GM19351 (cell line): Measurements from ENCODE around the gene DEK.
"Not testable (repeated sequence)": the region's sequence is repeated elsewhere in the genome, so short reads cannot be mapped to it uniquely, and the experiment has no call there.

Experiments used
- ATAC-seq: cut with Tn5 transposase; IDR thresholded peaks from one replicate; pipeline ENCODE4 v1.9.1; 2021; ENCODE audit warnings: mild to moderate bottlenecking, moderate library complexity; ENCODE audit not compliant: unreplicated experiment

The DEK gene

DNA sequence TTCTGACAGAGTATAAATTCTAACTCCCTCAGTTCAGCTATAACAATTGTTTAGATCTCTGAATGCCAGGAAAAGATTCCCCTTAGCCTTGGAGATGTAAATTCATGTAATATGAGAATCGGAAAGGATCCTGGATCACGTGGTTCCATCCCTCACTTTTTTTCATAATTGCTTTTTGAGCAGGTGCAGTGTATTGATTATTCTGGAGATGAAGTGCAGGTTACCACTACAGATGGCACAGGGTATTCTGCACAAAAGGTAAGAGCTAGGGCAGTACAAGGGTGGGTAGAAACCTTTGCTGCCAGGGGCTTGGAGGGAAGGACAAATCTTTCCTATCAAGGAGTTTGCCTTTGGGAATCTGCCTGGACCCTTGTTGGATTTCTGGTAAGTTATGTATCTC is 56.4 kb downstream of the DEK start:
- ATAC-seq: no peak

DNA sequence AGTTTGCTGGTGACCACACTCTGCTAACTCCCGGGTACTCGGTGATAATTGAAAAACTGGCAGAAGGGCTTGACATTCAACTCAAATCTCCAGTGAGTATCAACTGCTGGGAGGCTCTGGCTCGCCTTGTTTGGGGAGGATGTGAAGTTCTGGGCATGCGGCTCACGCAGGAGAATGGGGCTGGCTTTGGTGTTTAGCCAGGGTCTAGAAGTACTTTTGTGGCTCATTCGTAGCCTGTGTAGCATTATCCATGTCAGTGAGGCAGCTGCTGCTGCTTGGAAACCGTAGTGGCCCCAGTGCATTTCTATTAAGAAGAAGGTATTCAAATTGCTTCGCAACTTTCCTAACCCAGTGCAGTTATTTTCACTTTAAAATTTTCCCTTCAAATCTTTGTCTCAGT is 56.9 kb downstream of the DEK start:
- ATAC-seq: no peak

DNA sequence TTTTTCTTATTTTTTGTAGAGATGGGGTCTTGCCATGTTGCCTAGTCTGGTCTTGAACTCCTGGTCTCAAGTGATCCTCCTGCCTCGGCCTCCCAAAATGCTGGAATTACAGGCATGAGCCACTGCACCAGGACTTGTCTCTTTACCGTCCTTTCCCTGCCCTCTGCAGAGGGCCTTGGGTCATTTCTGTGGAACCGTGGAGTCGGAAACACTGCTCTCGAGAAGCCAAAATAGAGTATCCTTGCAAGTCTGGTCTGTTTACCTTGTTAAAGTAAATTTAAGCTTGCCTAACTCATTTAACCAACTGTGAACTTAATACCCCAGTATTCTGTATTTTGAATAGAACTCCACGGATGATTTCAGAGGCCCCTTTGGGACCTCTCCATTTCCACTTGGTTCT is 57.7 kb downstream of the DEK start:
- no peak for ATAC-seq

DNA sequence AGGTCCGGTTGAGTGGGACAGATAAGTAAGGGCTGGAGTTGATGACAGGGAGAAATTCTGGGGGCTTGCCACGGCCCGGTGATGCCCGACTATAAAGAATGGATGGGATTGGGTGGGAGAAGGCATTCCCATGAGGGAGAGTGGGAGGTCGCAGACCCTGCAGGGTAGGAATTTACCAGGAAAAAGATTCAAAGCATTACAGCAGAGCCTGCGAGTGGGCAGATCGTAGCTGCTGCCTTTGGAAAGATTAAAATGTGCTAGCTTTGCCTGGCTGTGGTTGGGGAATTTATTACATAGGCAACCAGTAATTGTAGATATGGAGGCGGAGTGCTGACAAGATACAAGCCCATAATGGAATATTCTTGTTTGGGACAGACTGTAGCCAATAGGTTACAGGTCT is 59.6 kb downstream of the DEK start:
- ATAC-seq: no peak

DNA sequence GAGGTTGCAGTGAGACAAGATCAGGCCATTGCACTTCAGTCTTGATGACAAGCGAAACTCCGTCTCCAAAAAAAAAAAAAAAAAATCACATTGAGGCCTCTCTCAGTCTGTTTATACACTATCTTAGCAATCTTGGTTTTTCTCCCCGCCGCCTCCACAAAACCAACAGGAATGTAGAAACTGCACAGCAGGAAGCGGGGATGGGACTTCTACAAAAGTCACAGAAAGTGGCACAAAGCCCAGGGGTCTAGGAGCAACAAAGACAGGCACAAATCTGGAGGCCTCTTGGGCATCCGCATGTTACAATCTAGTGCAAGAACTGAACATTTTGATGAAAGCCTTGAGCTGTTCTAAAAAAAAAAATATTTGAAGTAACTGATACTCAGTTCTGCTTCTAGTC is 60.5 kb downstream of the DEK start:
- ATAC-seq: no peak

DNA sequence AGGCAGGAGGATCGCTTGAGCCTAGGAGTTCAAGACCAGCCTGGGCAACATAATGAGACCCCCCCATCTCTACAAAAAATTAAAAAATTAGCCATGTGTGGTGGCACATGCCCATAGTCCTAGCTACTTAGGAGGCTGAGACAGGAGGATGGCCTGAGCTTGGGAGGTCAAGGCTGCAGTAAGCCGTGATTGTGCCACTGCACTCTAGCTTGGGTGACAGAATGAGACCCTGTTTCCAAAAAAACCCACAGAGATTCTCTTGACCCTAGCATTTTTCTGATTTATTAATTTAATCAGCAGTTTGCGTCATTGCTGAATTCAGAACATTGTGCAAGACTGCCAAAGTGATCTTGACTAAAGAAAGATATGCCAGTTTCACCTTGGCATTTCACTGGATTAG is 72.3 kb downstream of the DEK start:
- no peak for ATAC-seq

DNA sequence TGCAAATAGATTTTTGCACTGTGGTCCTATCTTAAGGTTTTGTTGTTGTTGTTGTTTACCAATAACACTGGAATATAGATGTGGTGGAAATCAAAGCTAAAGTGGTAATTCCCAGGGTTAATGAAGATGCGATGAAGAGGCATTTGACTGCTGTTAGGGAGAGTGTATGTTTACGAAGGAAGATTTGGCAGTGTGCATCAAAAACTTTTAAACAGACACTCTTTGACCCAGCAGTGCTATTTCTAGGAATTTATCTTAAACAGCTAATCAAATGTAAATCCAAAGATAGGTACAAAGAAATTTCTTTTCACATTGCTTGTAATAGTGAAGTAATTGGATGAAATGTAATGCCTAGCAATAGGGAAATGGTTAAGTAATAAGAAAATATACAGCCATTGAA is 75.1 kb downstream of the DEK start:
- no peak for ATAC-seq

DNA sequence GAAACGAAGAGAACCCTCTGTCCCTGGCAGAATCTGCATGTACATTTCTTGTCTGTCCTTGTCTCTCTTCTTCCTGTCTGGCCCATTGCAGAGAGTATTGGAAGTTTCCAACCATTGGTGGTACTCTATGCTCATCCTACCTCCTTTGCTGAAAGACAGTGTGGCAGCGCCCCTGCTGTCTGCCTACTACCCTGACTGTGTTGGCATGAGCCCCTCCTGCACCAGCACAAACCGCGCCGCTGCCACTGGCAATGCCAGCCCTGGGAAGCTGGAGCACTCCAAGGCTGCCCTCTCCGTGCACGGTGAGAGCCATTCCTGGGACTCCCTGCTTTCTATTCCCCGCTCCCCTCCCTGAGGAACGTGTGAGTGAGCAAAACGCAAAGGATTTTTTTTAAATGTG is 76.6 kb downstream of the DEK start:
- no peak for ATAC-seq

DNA sequence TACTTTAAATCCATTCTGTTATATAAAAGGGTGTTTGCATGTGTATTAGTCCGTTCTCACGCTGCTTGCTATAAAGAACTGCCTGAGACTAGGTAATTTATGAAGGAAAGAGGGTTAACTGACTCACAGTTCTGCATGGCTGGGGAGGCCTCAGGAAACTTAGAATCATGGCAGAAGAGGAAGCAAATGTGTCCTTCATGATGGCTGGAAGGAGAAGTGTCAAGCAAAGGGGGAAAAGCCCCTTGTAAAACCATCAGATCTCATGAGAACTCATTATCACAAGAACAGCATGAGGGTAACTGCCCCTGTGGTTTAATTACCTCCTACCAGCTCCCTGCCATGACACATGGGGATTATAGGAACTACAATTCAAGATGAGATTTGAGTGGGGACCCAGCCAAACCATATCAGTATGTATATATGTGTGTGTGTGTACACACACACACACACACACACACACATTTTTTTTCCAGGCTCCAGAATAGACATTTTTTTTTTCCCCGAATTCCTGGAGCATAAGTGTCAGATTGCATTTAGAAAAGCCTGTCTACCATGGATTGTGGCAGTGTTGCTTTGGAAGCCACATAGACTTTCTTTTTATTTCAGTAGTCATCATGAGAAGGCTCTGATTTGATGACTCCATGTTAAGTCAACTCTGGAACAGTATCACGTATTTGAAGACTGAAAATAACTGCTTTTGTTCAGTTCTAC is 77.6 kb downstream of the DEK start:
- ATAC-seq: no peak

DNA sequence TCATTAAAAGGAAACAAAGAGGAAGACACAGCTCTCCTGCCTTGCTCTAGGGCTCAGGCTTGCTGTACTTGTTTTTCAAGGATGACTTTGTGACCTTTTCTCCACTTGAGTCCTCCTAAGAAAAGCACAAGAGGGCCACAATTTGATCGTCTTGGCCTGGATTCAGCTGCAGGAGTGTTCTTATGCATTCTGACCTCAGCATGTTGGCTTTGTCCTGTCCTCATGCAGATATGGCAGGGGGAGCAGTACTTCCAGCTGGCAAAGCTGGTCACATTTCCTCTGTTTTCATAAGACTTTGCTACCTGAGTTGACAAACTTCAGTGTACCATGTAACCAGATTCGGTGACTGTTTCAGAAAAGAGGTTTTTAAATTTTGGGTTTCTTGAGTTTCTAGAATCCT is 78.3 kb downstream of the DEK start:
- ATAC-seq: no peak

DNA sequence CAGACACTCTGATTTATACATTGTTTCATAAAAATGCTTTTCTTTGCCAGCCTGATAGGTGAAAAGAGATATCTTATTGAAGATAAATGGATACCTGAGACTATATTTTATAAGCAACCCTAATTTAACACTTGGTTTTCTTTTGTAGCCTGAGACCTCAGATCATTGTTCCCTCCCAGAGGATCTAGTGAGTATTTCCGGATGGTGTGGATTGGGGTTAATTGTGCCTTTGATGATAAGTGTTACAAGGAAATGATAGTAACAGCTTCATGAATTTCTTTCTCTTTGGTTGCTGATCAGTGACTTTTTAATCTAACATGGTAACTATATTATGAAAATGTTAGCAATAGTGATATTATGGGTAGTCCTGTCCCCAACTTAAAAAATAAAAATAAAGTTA is 78.7 kb downstream of the DEK start:
- ATAC-seq: no peak

DNA sequence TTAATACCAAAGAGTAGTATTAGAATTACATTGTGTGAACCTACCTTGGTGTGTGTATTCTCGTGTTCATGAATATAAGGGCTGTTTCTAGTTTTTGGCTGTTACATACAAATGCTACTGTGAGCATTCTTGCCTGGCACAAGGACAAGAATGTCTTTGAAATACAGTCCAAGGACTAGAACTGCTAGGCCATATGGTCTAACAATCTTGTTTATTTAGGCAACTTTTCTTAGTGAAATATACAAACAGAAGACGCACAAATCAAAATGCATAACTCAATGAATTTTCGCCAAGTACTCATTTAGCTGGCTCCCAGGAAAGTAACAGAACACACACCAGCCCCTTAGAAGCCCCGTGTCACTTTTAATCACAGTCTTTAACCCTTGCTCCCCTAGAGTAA is 80.6 kb downstream of the DEK start:
- no peak for ATAC-seq

DNA sequence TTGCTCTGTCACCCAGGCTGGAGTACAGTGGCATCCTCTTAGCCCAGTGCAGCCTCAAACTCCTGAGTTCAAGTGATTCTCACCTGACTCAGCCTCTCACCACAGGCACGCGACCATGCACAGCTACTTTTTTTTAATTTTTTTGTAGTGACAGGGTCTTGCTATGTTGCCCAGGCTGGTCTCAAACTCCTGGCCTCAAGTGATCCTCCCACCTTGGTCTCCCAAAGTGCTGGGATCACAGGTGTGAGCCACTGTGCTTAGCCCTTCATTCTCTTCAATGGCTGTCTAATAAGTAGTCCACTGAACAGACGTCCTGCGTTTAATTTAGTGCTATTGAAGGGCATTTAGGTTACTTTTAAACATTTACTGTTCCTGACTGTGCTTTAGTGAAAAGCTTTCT is 81.8 kb downstream of the DEK start:
- ATAC-seq: no peak

DNA sequence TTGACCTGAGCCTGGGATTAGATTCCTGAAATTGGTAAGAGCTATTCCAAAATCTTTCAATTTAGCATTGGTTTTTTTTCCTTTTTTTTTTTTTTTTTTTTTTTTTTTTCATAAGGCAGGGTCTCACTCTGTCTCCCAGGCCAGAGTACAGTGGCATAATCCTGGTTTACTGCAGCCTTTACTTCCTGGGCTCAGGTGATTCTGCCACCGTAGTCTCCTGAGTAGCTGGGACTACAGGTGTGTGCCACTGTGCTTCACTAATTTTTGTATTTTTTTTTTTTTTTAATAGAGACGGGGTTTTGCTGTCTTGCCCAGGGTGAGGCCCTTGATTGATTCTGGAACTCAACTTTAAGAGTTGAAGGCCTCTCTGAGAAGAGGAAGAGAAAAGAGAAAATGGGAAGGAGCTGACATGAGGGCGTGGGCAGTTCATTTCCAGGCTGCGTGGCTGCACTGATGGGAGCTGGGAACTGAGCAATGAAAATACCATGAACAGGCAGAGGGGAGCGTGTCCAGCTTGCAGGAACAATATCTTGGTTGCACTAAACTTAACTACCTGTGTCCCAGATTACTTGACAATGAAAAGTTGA is 84.5 kb downstream of the DEK start:
- no peak for ATAC-seq

DNA sequence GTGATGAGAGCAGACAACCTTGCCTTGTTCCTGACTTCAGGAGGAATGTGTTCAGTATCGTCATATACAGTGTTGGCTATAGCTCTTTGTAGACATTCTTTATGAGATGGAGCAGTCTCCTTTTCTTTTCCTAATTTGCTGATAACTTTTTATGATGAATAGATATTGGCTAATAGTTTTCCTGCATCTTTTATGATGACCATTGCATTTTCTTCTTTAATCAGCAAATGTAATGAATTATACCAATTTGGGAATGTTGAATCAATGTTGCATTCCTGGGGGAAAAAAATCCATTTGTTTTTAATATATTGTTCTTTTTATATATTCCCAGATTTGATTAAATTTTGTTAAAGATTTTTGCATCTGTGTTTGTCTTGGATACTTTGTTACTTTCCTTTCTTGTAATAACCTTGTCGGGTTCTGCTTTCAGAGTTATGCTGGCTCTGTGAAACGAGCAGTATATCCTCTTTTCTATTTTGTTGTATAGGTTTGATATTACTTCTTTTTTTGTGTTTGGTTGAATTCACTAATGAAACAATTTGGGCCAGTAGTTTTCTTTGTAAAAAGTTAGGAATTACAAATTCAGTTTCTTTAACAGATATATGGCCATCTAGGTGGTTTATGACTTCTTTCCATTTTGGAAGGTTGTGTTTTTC is 85.2 kb downstream of the DEK start:
- no peak for ATAC-seq

DNA sequence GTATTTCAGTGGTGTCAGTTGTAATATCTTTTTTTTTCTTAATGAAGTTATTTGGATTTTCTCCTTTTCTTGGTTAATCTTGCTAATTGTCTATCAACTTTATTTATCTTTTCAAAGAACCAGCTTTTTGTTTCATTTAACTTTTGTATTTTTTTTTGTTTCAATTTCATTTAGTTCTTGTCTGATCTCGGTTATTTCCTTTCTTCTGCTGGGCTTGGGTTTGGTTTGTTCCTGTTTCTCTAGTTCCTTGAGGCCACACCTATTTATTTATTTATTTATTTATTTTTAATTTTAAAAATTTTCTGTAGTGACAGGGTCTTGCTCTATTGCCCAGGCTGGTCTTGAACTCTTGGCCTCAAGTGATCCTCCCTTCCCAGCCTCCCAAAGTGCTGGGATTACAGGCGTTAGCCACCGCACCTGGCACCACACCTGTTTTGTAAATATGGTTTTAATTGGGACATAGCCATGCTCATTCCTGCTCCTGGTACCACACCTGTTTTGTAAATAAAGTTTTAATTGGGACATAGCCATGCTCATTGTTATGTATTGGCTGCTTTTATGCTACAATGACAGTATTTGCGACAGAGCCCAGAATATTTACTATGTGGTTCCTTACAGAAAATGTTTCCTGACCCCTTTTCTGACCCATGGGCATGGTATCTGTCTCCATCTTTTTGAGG is 86.9 kb downstream of the DEK start:
- ATAC-seq: no peak

DNA sequence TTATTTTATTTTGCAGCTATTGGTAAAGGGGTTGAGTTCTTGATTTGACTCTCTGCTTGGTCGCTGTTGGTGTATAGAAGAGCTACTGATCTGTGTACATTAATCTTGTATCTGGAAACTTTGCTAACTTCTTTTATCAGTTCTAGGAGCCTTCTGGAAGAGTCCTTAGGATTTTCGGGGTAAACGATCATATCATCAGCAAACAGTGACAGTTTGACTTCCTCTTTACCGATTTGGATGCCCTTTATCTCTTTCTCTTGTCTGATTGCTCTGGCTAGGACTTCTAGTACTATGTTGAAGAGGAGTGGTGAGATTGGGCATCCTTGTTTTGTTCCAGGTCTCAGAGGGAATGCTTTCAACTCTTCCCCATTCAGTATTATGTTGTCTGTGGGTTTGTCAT is 88.1 kb downstream of the DEK start:
- ATAC-seq: not testable (repeated sequence)
